Epithelial cell of proximal tubule (primary cell): Measurements from ENCODE around the gene MTMR12. TPM values are rescaled to one million over a fixed set of nuclear protein-coding genes. Genes with fewer than 3 reads are reported as not detected.
"Not testable (repeated sequence)": the region's sequence is repeated elsewhere in the genome, so short reads cannot be mapped to it uniquely, and the experiment has no call there.

Source experiments
- DNase-seq: peaks from one replicate; pipeline ENCODE4 v3.0.0-alpha.2; 2011; ENCODE audit warnings: low read depth
- H3K4me3 ChIP-seq: 2 replicates; pipeline ENCODE4 v1.5.1; 2011; ENCODE audit warnings: low read depth, mild to moderate bottlenecking, low read length
- CTCF ChIP-seq: conservative IDR thresholded peaks from 2 replicates; pipeline ENCODE4 v1.5.1; 2012; ENCODE audit warnings: low read depth, mild to moderate bottlenecking, low read length
- total RNA-seq: library from RNA; depleted of rRNA; stranded (reverse); fragments of >200 nt; gene quantifications from 2 replicates; pipeline ENCODE4 v1.2.3, GENCODE V29; 2015

The MTMR12 gene
- total RNA-seq, 1 donor from 2014 or later = 19.1 TPM

GRCh38 chr5:32299059-32299677 is 13.6 kb downstream of the MTMR12 start:
- H3K4me3 ChIP-seq = no peak overlapping the region
- no peak for TF ChIP-seq CTCF
- DNase-seq = no peak

GRCh38 chr5:32298059-32298415 is 14.7 kb downstream of the MTMR12 start:
- TF ChIP-seq CTCF = no peak
- H3K4me3 ChIP-seq = no peak overlapping the region
- no peak for DNase-seq

- no peak overlapping the region for H3K4me3 ChIP-seq
- no peak for DNase-seq
- no peak for TF ChIP-seq CTCF
These were observed 15.3 kb downstream of the MTMR12 start for GRCh38 chr5:32297181-32298058.

- not testable (repeated sequence) for H3K4me3 ChIP-seq, DNase-seq
These were observed 16.6 kb downstream of the MTMR12 start for GRCh38 chr5:32295966-32296772.

GRCh38 chr5:32291591-32291990 is 21.1 kb downstream of the MTMR12 start:
- TF ChIP-seq CTCF = no peak
- H3K4me3 ChIP-seq = no peak overlapping the region
- no peak for DNase-seq

- DNase-seq = no peak
- H3K4me3 ChIP-seq = no peak overlapping the region
- TF ChIP-seq CTCF = no peak
These were observed 21.8 kb downstream of the MTMR12 start for GRCh38 chr5:32290922-32291321.

- H3K4me3 ChIP-seq, DNase-seq: not testable (repeated sequence)
These were observed 22.2 kb downstream of the MTMR12 start for GRCh38 chr5:32290501-32290900.

- not testable (repeated sequence) for H3K4me3 ChIP-seq
These were observed 22.8 kb downstream of the MTMR12 start for GRCh38 chr5:32289986-32290385.

GRCh38 chr5:32288135-32288534 is 24.6 kb downstream of the MTMR12 start:
- DNase-seq, H3K4me3 ChIP-seq: not testable (repeated sequence)

More at GRCh38 chr5:32289986-32290385, 22.8 kb downstream of the MTMR12 start:
- not testable (repeated sequence) for DNase-seq

GRCh38 chr5:32287525-32287924 is 25.2 kb downstream of the MTMR12 start:
- not testable (repeated sequence) for DNase-seq, H3K4me3 ChIP-seq
